Measurements from ENCODE around the gene GLYATL1.

GRCh38 chr11:58930926-58931325 lies 8.4 kb upstream of the GLYATL1 start:
- TF ChIP-seq POLR2AphosphoS5 (IDR thresholded peaks at IDR 0.05; ENCODE audit: borderline replicate concordance, low read depth, low read length) (no peak), EZH2 (IDR thresholded peaks at IDR 0.05) (no peak)
